HG02884 (cell line): ENCODE results near the gene EMILIN2.

Experiments used
- ATAC-seq: cut with Tn5 transposase; IDR thresholded peaks from one replicate; pipeline ENCODE4 v1.9.1; 2021; ENCODE audit warnings: mild to moderate bottlenecking, moderate library complexity; ENCODE audit not compliant: unreplicated experiment

The EMILIN2 gene

DNA sequence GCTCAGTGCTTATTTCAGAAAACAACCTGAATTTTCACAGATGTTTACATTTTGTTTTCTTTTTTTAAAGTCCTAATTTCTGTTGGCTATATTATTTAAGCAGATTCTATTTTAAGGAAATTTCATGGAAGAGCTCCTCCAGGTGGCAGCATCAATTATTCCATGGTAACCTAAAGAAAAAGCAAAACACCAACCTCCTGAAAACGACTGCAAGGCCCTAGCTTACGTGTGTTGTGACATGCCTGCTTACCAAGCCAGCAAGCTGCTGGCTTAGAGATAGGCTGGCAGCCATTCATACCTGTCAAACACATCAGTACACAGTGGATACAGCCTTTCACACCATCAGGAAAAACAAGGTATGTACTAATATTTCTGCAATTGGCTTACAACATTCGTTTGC is 101.2 kb downstream of the EMILIN2 start:
- no peak for ATAC-seq

DNA sequence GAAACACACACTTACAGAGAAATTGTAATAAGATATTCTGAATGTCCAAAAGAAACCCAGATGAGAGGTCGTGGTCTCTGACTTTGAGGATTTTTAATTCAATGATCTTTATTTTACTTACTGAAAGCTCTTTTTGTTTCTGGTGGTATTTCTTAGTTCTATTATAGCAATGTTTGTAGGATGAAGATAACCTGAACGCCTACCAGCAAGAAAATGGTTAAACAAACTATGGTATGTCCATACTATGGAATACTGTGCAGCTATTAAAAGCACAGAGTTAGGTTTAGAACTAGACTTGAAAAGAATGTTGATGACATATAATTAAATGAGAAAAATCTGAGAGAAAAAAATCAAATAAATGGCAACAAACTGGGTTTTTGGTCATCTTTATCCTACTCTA is 105.8 kb downstream of the EMILIN2 start:
- no peak for ATAC-seq

DNA sequence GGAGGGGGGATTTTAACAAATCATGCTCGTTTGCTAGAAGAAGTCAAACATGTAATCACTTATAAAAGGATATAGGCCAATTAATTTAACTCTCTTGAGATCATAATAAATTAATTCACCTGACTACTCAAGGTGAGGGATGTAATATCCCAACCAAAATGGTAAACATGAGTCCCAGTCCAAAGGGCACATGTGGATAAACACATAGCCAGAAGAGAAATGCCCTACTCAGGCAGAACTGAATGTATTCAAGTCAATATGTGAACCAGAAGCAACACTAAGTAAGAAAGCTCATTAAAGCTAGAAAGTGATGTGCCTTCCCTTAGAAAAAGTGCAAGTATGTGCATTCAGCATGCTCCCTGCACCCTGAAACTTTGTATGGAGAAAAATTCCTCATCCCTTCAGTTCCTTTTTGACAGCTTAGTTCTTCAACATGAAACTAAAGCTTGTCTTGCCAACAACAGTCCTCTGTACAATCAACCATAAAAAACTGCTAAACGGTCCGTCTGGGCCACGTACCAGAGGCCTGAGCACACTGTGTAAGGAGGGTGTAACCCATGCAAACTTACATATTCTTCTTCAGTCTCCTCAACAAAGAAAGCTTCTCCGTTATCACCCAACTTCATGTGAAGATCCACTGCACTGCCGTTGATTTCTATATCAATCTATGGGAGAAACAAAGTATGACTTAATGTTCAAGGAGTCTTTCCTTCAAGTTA is 107.3 kb downstream of the EMILIN2 start:
- ATAC-seq: no peak

DNA sequence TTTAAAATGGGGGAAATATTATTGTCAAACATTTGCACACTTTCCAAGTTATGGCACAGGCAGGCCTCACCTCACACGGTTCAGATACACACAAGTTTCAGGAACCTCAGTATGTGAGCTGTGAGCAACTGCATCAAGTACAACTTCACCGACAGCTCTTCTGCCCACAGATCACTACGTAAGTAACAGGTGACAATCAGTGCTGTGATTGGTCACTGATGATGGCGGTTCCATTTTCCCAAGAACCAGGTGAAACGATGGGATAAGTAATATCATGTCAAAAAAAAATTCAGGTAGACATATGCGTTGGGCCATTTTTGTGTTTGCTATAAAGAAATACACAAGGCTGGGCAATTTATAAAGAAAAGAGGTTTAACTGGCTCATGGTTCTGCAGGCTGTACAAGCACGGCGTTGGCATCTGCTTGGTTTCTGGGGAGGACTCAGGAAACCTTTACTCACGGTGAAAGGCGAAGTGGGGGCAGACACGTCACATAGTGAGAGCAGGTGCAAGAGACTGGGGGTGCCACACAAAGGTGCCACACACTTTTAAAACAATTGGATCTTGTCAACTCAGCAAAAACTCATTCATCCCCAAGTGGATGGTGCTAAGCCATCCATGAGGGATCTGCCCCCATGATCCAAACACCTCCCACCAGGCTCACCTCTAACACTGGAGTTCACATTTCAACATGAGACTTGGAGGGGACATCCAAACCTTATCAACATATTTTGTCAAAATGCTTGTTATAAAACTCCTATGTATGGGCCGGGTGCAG is 108.3 kb downstream of the EMILIN2 start:
- no peak for ATAC-seq

DNA sequence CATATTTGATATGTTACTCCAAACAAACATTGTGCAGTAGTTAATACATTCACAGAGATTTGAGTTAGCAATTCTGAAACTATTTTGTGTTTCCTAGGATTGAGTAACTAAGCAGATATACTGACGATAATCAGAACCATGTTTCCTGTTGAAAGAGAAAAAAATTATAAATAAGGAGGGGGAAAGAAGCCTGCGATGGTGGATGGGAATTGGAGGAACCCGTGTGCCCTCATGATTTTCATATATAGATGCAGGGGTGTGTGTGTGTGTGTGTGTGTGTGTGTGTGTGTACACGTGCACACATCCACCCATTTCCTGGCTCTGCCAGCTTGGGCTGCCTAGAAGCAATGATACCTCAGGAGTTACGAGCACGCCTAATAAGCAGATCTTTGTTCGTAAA is 109.2 kb downstream of the EMILIN2 start:
- no peak for ATAC-seq

DNA sequence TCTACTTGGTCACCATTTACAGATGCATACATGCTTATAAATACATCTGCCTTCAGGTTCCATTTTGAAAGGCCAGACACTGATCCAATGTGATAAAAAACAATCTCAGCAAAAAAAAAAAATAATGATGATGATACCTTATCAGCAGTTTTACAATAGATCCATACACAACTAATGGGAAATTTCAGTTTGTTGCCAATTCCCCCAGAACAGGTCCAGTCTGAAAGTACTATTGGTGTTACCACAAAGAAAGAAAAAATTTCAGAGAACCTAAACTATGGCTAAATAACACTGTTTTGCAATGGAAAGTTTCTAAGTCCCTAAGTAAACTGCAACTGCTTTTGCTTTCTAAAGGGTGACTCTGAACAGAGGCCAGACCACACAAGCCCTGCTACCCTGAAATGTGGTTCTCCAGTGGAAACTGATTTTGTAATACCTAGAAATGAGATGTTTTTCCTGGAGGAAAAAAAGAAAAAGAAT is 112.1 kb downstream of the EMILIN2 start:
- peak; percentile 39 for ATAC-seq

DNA sequence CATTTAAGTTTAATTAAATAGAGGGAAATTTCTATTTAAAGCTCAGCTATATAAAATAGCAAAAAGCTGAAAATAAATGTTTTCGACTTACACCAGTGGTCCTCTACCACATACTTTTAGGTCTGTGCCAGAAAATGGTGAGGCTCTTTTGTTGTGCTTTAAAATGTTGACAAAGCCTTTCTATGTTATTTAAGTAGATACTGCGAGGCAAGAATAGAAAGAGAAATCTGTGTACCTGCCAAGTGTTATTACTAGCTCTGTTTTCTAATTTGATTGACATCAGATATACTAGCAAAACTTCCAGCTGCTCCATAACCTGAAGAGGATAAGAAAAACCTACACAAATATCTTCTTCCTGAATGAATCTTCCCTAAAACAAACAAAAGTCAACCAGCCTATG is 112.5 kb downstream of the EMILIN2 start:
- ATAC-seq: no peak

DNA sequence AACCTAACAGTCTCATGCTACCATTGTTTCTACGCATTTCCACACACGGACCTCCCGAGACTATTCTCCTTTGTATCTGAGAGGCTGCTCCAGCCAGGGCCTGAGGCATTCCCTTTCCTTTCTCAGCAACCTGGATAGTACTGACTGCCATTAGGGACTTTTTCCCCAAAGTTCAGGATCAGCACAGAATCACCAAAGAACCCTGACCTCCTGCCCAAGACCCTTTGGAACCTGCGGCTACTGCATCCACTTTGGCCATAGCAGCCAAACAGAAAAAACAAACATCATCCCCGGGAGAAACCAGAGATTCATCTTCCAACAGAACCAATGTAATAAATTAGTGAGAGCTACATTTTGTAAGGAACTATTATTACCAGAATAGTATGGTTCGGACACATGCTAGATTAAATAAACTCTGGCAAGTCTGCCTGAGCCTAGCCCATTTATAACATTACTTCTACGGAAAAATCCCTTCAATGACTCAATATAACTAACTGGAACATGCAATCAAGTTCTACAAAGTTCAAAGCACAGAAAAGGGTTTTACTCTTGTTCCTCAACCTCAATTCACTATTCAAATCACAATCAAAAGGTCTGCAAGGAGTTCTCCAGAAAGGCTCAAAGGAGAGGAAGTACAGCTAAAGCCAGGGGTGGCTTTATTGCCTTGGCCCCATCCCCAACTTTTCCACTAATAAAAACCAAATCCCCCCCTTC is 114.3 kb downstream of the EMILIN2 start:
- ATAC-seq: no peak

DNA sequence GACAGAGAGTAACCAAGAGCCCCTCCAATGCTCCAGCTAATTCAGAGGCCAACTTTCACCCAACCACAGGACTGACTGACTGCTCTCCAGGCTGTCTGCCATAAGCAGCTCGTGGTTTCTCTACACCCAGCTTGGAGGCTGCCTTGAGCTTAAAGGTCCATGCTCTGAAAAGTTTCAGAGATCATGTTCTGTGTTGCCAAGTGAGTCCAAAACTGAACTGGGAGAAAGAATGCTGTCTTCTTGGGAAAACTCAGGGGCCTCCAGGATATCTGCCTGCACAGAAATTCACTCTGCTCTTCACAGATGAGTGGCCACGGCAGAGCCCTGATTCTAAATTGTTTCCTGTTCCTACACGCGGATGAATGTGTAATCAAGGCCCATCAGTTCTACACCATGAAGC is 115.0 kb downstream of the EMILIN2 start:
- no peak for ATAC-seq

DNA sequence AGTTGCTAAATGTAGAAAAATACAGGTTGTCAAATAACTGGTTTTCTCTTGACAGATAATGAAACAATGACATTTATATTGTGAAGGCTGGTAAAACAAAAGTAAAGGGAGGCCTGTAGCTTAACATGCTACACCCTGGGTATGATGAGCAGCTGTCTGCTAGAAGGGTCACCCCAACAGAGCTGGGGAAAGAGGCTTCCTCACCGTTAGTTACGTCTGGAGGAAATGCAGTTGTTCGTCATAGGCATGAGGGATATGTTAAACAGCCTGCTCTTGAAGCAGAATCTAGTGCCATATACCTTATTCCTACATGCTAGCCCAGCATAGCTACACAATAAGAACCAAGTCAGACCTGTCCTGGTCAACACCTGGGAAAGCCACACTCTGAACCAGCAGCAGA is 116.2 kb downstream of the EMILIN2 start:
- no peak for ATAC-seq

DNA sequence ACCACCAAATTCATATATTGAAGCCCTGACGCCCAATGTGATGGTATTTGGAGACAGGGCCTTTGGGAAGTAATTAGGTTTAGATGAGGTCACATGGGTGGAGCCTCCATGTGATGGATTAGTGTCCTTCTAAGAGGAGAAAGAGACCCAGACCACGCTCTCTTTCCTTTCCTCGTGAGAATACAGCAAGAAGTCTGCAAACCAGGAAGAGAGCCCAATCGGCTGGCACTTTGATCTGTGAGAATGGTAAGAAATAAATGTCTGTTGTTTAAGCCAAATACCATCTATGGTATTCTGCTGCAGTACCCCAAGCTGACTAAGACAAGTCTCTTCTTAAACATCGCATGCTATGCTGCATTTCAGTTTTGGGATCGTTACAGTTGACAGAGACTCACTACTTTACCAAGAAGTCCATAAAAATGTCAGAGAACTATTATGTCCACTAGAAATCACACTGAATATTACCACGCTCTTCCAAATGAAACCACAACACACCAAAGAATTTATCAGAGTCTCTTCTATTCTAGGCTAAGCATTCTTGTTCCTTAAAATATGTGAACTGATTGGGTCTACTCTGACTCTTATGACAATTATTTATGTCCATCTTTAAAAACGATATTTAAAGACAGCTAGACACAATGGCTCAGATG is 117.7 kb downstream of the EMILIN2 start:
- no peak for ATAC-seq
